Mesendoderm (in vitro differentiated cells): ENCODE data around the gene FRMD5.

Experiments used
- DNase-seq: peaks from one replicate; pipeline ENCODE4 v3.0.0; 2013
- H2AK5ac ChIP-seq: 2 replicates; pipeline ENCODE4 v1.6.1; 2013; ENCODE audit warnings: low read length, inconsistent platforms
- H2BK120ac ChIP-seq: 2 replicates; pipeline ENCODE4 v1.6.1; 2013; ENCODE audit warnings: low read depth, mild to moderate bottlenecking, low read length, moderate library complexity, mixed read lengths
- H2BK15ac ChIP-seq: replicated peaks from 2 replicates; pipeline ENCODE4 v1.6.1; 2013; ENCODE audit warnings: low read depth, mild to moderate bottlenecking, moderate library complexity
- H2BK5ac ChIP-seq: 2 replicates; pipeline ENCODE4 v1.6.1; 2013; ENCODE audit warnings: low read length, inconsistent platforms
- H3K18ac ChIP-seq: 2 replicates; pipeline ENCODE4 v1.6.1; 2013; ENCODE audit warnings: mild to moderate bottlenecking, low read length, mixed read lengths
- H3K23ac ChIP-seq: one replicate; pipeline ENCODE4 v1.6.1; 2013; ENCODE audit warnings: low read length
- H3K27ac ChIP-seq: 2 replicates; pipeline ENCODE4 v1.5.1; 2013; ENCODE audit warnings: low read depth, mild to moderate bottlenecking, inconsistent platforms, low read length, moderate library complexity
- H3K27me3 ChIP-seq: 2 replicates; pipeline ENCODE4 v1.6.1; 2013; ENCODE audit warnings: low read length, control low read depth, mild to moderate bottlenecking, inconsistent platforms; ENCODE audit not compliant: insufficient read depth, poor library complexity
- H3K36me3 ChIP-seq: 2 replicates; pipeline ENCODE4 v1.6.1; 2013; ENCODE audit warnings: low read length, inconsistent platforms; ENCODE audit not compliant: control insufficient read depth, insufficient read depth
- H3K4ac ChIP-seq: one replicate; pipeline ENCODE4 v1.6.1; 2013; ENCODE audit warnings: low read depth, mild to moderate bottlenecking, low read length, moderate library complexity
- H3K4me1 ChIP-seq: 2 replicates; pipeline ENCODE4 v1.6.1; 2013; ENCODE audit warnings: low read depth, low read length, inconsistent platforms; ENCODE audit not compliant: control insufficient read depth
- H3K4me2 ChIP-seq: 2 replicates; pipeline ENCODE4 v1.6.1; 2013; ENCODE audit warnings: low read length
- H3K4me3 ChIP-seq: 2 replicates; pipeline ENCODE4 v1.5.1; 2013; ENCODE audit warnings: mild to moderate bottlenecking, low read length
- H3K56ac ChIP-seq: one replicate; pipeline ENCODE4 v1.6.1; 2013; ENCODE audit warnings: low read length
- H3K79me1 ChIP-seq: 2 replicates; pipeline ENCODE4 v1.6.1; 2013; ENCODE audit warnings: low read length, inconsistent platforms
- H3K79me2 ChIP-seq: 2 replicates; pipeline ENCODE4 v1.6.1; 2013; ENCODE audit warnings: mild to moderate bottlenecking, low read length; ENCODE audit not compliant: control insufficient read depth, insufficient read depth
- H3K9ac ChIP-seq: 2 replicates; pipeline ENCODE4 v1.6.1; 2013; ENCODE audit warnings: low read length, inconsistent platforms
- H4K5ac ChIP-seq: one replicate; pipeline ENCODE4 v1.6.1; 2013; ENCODE audit warnings: low read length
- H4K8ac ChIP-seq: one replicate; pipeline ENCODE4 v1.6.1; 2013; ENCODE audit warnings: low read depth, mild to moderate bottlenecking, control low read depth, low read length, moderate library complexity
- WGBS: extraction: QIAGEN DNeasy Blood & Tissue Kit; methylation state at CpG from one replicate; pipeline ENCODE4 v1.1.7; 2013; ENCODE audit warnings: low lambda C conversion rate, missing lambda C conversion rate; ENCODE audit not compliant: insufficient coverage; ENCODE audit errors: extremely low coverage; 5-methylcytosine and 5-hydroxymethylcytosine counted together

The FRMD5 gene

DNA sequence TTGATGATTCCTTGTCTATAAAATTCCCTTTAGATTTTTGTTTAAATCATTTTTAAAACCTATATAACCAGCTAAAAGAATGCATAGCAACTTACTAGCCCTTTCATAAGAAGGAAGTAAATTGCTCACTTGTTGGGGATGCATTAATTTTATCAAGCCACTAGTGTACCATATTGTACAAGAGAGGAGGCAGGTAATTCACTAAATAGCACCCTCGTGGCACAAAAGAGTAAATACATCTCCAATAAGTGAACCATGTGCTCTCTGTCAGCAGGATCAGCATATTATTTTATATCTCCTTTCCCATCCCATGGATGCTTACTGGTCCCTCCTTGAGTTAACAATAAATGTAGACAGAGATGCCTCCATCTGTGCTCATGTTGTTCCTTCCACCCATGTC is 34.3 kb downstream of the FRMD5 start:
- H3K18ac ChIP-seq, result no peak overlapping the region
- H3K4me3 ChIP-seq, result no peak overlapping the region
- H3K27me3 ChIP-seq, result no peaks in the 10 kb centered on the region
- H3K79me2 ChIP-seq, result no peaks in the 10 kb centered on the region
- no peak overlapping the region for H4K5ac ChIP-seq
- no peak overlapping the region for H3K4ac ChIP-seq
- no peak overlapping the region for H2AK5ac ChIP-seq
- no peaks in the 10 kb centered on the region for H3K36me3 ChIP-seq
- no peak overlapping the region for H2BK15ac ChIP-seq
- no peak overlapping the region for H4K8ac ChIP-seq
- H3K4me2 ChIP-seq, result no peak overlapping the region
- H2BK120ac ChIP-seq, result no peak overlapping the region
- no peaks in the 10 kb centered on the region for H3K4me1 ChIP-seq
- H3K27ac ChIP-seq, result no peak overlapping the region
- H3K9ac ChIP-seq, result no peak overlapping the region
- no CpG with 5 or more reads among the region's 1 CpG for WGBS
- no peak overlapping the region for H3K56ac ChIP-seq
- no peak for DNase-seq
- no peak overlapping the region for H3K23ac ChIP-seq
- H3K79me1 ChIP-seq, result no peaks in the 10 kb centered on the region
- H2BK5ac ChIP-seq, result no peak overlapping the region

DNA sequence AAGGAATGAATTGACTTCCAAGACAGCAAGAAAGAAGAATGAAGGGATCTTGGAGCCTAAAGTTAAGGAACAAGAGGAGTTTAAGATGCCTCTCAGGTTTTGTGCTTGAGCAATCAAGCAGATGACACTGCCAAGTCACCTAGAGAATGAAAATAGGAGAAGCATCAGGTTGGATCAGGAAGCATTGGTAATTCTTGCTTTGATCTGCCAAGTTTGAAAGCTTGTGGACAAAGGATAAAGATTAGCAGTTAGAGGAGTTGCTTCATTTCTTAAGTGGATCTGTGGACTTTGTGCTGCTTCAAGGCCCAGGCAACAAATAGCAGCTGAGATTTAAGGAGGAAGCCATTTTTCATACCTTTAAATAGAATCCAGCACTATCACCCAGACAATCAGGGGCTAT is 35.6 kb downstream of the FRMD5 start:
- H3K18ac ChIP-seq, result no peak overlapping the region
- no peaks in the 10 kb centered on the region for H3K27me3 ChIP-seq
- no peaks in the 10 kb centered on the region for H3K36me3 ChIP-seq
- no peak overlapping the region for H3K9ac ChIP-seq
- H2AK5ac ChIP-seq, result no peak overlapping the region
- no peak overlapping the region for H3K4ac ChIP-seq
- H3K79me2 ChIP-seq, result no peaks in the 10 kb centered on the region
- H3K4me1 ChIP-seq, result no peaks in the 10 kb centered on the region
- H3K79me1 ChIP-seq, result no peaks in the 10 kb centered on the region
- no peak overlapping the region for H2BK5ac ChIP-seq
- no peak overlapping the region for H3K23ac ChIP-seq
- no peak overlapping the region for H4K8ac ChIP-seq
- no peak overlapping the region for H3K56ac ChIP-seq
- no peak for DNase-seq
- H4K5ac ChIP-seq, result no peak overlapping the region
- no peak overlapping the region for H3K4me3 ChIP-seq
- no peak overlapping the region for H2BK15ac ChIP-seq
- H2BK120ac ChIP-seq, result no peak overlapping the region
- H3K4me2 ChIP-seq, result no peak overlapping the region
- no peak overlapping the region for H3K27ac ChIP-seq

DNA sequence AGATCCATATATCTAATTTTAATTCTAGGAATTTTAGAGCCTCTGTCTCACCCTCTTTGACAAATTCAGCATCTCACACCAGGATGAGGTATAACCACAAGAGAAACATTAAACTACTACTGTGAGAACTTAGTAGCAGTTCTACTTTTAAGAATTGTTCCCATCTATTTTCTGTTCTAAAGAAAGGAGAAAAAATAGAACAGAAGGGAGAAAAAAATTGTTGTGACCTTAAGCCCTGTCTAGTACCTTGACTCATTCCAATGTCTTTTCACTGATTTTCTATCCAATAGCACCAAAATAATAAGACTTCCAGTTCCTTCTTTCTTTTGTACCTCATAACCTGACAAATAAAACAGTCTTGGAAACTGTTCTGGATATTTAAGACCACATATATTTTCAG is 37.0 kb downstream of the FRMD5 start:
- no peak overlapping the region for H3K18ac ChIP-seq
- no peak overlapping the region for H3K9ac ChIP-seq
- no peak overlapping the region for H3K4me2 ChIP-seq
- H3K36me3 ChIP-seq, result no peaks in the 10 kb centered on the region
- H2AK5ac ChIP-seq, result no peak overlapping the region
- H3K27me3 ChIP-seq, result no peaks in the 10 kb centered on the region
- H3K27ac ChIP-seq, result no peak overlapping the region
- no peak overlapping the region for H4K5ac ChIP-seq
- no peaks in the 10 kb centered on the region for H3K79me1 ChIP-seq
- no peak for DNase-seq
- no peak overlapping the region for H3K56ac ChIP-seq
- H4K8ac ChIP-seq, result no peak overlapping the region
- H2BK120ac ChIP-seq, result no peak overlapping the region
- no peak overlapping the region for H3K4me3 ChIP-seq
- H2BK5ac ChIP-seq, result no peak overlapping the region
- H3K23ac ChIP-seq, result no peak overlapping the region
- H2BK15ac ChIP-seq, result no peak overlapping the region
- H3K4me1 ChIP-seq, result no peaks in the 10 kb centered on the region
- no peak overlapping the region for H3K4ac ChIP-seq
- H3K79me2 ChIP-seq, result no peaks in the 10 kb centered on the region

DNA sequence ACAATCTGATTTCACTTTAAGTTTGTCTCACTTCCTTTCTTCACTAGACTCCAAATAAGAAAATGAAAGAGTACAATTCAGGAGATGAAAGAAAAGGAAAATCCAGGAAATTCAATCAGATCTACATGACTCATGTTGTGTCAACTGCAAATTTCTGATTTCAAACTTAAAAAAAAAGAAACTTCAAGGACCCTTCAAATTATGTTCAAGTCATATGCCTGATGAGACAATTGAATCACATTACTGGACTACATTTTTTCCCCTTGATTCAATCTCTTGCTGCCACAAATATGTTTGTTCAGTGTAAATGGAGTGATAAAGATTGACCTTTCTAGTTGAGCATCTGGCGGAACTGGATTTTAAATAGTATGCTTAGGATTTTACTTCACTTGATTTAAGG is 37.4 kb downstream of the FRMD5 start:
- WGBS, result no CpG with 5 or more reads among the region's 1 CpG
- Histone ChIP-seq H2BK15ac (no peak overlapping the region), H2AK5ac (no peak overlapping the region), H3K9ac (no peak overlapping the region), H3K27ac (no peak overlapping the region), H3K36me3 (no peaks in the 10 kb centered on the region), H3K56ac (no peak overlapping the region), H3K79me1 (no peaks in the 10 kb centered on the region), H3K4ac (no peak overlapping the region), H3K27me3 (no peaks in the 10 kb centered on the region), H3K79me2 (no peaks in the 10 kb centered on the region), H4K5ac (no peak overlapping the region), H2BK120ac (no peak overlapping the region), H3K18ac (no peak overlapping the region), H2BK5ac (no peak overlapping the region), H4K8ac (no peak overlapping the region), H3K4me3 (no peak overlapping the region), H3K23ac (no peak overlapping the region), H3K4me1 (no peaks in the 10 kb centered on the region), H3K4me2 (no peak overlapping the region)
- no peak for DNase-seq

DNA sequence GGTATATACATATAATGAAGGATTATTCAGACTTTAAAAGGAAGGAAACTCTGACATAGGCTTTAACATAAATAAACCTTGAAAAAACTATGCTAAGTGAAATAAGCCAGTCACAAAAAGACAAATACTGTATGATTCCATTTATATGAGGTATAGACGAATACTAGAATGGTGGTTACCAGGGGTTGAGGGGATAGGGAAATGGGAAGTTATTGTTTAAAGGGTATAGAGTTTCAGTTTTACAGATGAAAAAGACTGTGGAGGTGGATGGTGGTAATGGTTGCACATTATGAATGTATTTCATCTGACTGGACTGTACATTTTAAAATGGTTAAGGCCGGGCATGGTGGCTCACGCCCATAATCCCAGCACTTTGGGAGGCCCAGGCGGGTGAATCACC is 41.7 kb downstream of the FRMD5 start:
- H3K9ac ChIP-seq, result no peak overlapping the region
- H3K36me3 ChIP-seq, result no peaks in the 10 kb centered on the region
- no peak overlapping the region for H2BK120ac ChIP-seq
- H4K8ac ChIP-seq, result no peak overlapping the region
- no peak overlapping the region for H3K18ac ChIP-seq
- H3K27me3 ChIP-seq, result no peaks in the 10 kb centered on the region
- no peak overlapping the region for H4K5ac ChIP-seq
- H2BK15ac ChIP-seq, result no peak overlapping the region
- no peak overlapping the region for H3K27ac ChIP-seq
- no peak overlapping the region for H3K4me3 ChIP-seq
- H3K4me1 ChIP-seq, result no peaks in the 10 kb centered on the region
- H2BK5ac ChIP-seq, result no peak overlapping the region
- H3K56ac ChIP-seq, result no peak overlapping the region
- no peak overlapping the region for H3K23ac ChIP-seq
- no peaks in the 10 kb centered on the region for H3K79me2 ChIP-seq
- no peaks in the 10 kb centered on the region for H3K79me1 ChIP-seq
- H3K4ac ChIP-seq, result no peak overlapping the region
- no peak overlapping the region for H2AK5ac ChIP-seq
- H3K4me2 ChIP-seq, result no peak overlapping the region
- DNase-seq, result no peak
- no CpG with 5 or more reads among the region's 4 CpGs for WGBS

DNA sequence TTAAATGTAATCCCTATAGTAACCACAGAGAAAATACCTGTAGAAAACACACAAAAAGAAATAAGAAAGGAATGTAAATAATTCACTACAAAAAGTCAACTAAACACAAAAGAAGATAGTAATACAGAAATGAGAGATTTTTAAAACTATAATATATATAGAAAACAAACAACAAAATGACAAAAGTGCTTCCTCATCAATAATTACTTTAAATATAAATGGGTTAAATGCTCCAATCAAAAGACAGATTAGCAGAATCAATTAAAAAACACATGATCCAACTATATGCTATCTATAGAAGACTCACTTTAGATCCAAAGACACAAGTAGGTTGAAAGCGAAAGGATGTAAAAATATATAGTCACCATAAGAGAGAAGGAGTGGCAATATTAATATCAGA is 45.8 kb downstream of the FRMD5 start:
- Histone ChIP-seq H3K23ac (no peak overlapping the region), H2BK5ac (no peak overlapping the region), H2BK120ac (no peak overlapping the region), H3K79me2 (no peaks in the 10 kb centered on the region), H3K4me3 (no peak overlapping the region), H3K4me2 (no peak overlapping the region), H4K8ac (no peak overlapping the region), H3K56ac (no peak overlapping the region), H3K79me1 (no peaks in the 10 kb centered on the region), H3K27me3 (no peaks in the 10 kb centered on the region), H4K5ac (no peak overlapping the region), H3K18ac (no peak overlapping the region), H3K9ac (no peak overlapping the region), H3K27ac (no peak overlapping the region), H3K4ac (no peak overlapping the region), H2BK15ac (no peak overlapping the region), H3K4me1 (no peaks in the 10 kb centered on the region), H3K36me3 (no peaks in the 10 kb centered on the region), H2AK5ac (no peak overlapping the region)
- DNase-seq, result no peak
- no CpG with 5 or more reads among the region's 1 CpG for WGBS
